H1 (cell line): Measurements from ENCODE around the gene IFT122. TPM values are rescaled to one million over a fixed set of nuclear protein-coding genes. Genes with fewer than 3 reads are reported as not detected.

Experiments
- CTCF ChIA-PET: fragments of 300-600 bp; sonication (Branson Sonifier 250); formaldehyde crosslinking; loops from one replicate; lab custom pipeline; 2021; ENCODE audit not compliant: partially characterized antibody; lab: Charles Lee
- POLR2A ChIA-PET: fragments of 300-600 bp; sonication (Branson Sonifier 250); formaldehyde crosslinking; loops from one replicate; lab custom pipeline; 2021; ENCODE audit warnings: inconsistent platforms; ENCODE audit not compliant: partially characterized antibody; lab: Charles Lee
- DNase-seq, 2 experiments: peaks; one replicate each; pipeline versions ENCODE4 v3.0.0 to v3.0.0-alpha.2; 2010 to 2022; ENCODE audit warnings: low spot score in 2 of 2, low read depth in 1 of 2, mixed read lengths in 1 of 2
- FAIRE-seq: peaks from 2 replicates; lab custom pipeline; 2011; peaks lifted over from hg19 to GRCh38; lab: Jason Lieb, UNC
- H2AFZ ChIP-seq: 2 replicates; pipeline ENCODE4 v1.8.1; 2012; ENCODE audit warnings: low read length, inconsistent platforms
- H2AK5ac ChIP-seq: 2 replicates; pipeline ENCODE4 v1.6.1; 2013; ENCODE audit warnings: low read depth, low read length
- H2BK120ac ChIP-seq: replicated peaks from 2 replicates; pipeline ENCODE3; 2013; ENCODE audit warnings: low read depth, low read length, inconsistent platforms
- H2BK12ac ChIP-seq: 2 replicates; pipeline ENCODE4 v1.6.1; 2013; ENCODE audit warnings: low read depth, low read length
- H2BK15ac ChIP-seq: 2 replicates; pipeline ENCODE4 v1.6.1; 2013; ENCODE audit warnings: low read length
- H2BK20ac ChIP-seq: 2 replicates; pipeline ENCODE4 v1.6.1; 2013; ENCODE audit warnings: low read length
- H2BK5ac ChIP-seq: 2 replicates; pipeline ENCODE4 v1.6.1; 2013; ENCODE audit warnings: low read depth, low read length
- H3K14ac ChIP-seq: 2 replicates; pipeline ENCODE4 v1.6.1; 2013; ENCODE audit warnings: inconsistent platforms; ENCODE audit not compliant: insufficient read length
- H3K18ac ChIP-seq: 2 replicates; pipeline ENCODE4 v1.6.1; 2013; ENCODE audit warnings: low read length; ENCODE audit errors: extremely low read depth
- H3K23ac ChIP-seq: 2 replicates; pipeline ENCODE4 v1.6.1; 2013; ENCODE audit warnings: inconsistent platforms; ENCODE audit not compliant: insufficient read length
- H3K23me2 ChIP-seq: 2 replicates; pipeline ENCODE4 v1.6.1; 2013; ENCODE audit warnings: low read depth, low read length
- H3K27ac ChIP-seq: 2 replicates; pipeline ENCODE4 v1.6.1; 2011; ENCODE audit warnings: low read depth, low read length, inconsistent platforms
- H3K27me3 ChIP-seq, 4 experiments: replicated peaks in 1 of 4; 1 replicate in 1 of 4; 2 replicates in 3 of 4; pipeline versions ENCODE4 v1.6.1 to v1.8.1; 2011 to 2013; ENCODE audit warnings: low read length in 3 of 4, mild to moderate bottlenecking in 3 of 4, inconsistent platforms in 2 of 4, mixed read lengths in 2 of 4, moderate library complexity in 1 of 4; ENCODE audit not compliant: control insufficient read depth in 3 of 4, insufficient read depth in 3 of 4; ENCODE audit errors: extremely low read depth in 1 of 4
- H3K36me3 ChIP-seq, 4 experiments: 2 replicates each; pipeline versions ENCODE4 v1.6.1 to v1.8.1; 2011 to 2013; ENCODE audit warnings: mild to moderate bottlenecking in 4 of 4, low read length in 3 of 4, moderate library complexity in 2 of 4, control low read depth in 1 of 4, inconsistent platforms in 1 of 4; ENCODE audit not compliant: insufficient read depth in 4 of 4, control insufficient read depth in 2 of 4
- H3K4ac ChIP-seq: replicated peaks from 2 replicates; pipeline ENCODE3; 2013; ENCODE audit warnings: low read length, low read depth, mixed read lengths, inconsistent platforms; ENCODE audit not compliant: insufficient read length
- H3K4me1 ChIP-seq, 4 experiments: replicated peaks in 1 of 4; 1 replicate in 1 of 4; 2 replicates in 3 of 4; pipeline versions ENCODE4 v1.6.1 to v1.8.1; 2011 to 2013; ENCODE audit warnings: low read length in 3 of 4, inconsistent platforms in 2 of 4, mixed read lengths in 1 of 4; ENCODE audit not compliant: insufficient read depth in 4 of 4, control insufficient read depth in 3 of 4
- H3K4me2 ChIP-seq, 2 experiments: 2 replicates each; pipeline versions ENCODE4 v1.6.1 to v1.8.1; 2011 to 2013; ENCODE audit warnings: low read depth in 2 of 2, low read length in 2 of 2, control low read depth in 1 of 2, inconsistent platforms in 1 of 2, mild to moderate bottlenecking in 1 of 2; ENCODE audit not compliant: insufficient read depth in 1 of 2
- H3K4me3 ChIP-seq, 4 experiments: fragments of 200-600, 300-600 bp in 1 of 4; sonication (generic), shearing (Covaris generic), sonication (Bioruptor Twin) in 1 of 4; 2 replicates each; pipeline versions ENCODE4 v1.5.1 to v1.8.1; 2011 to 2016; ENCODE audit warnings: low read length in 4 of 4, low read depth in 3 of 4, control low read depth in 2 of 4, inconsistent platforms in 2 of 4, mild to moderate bottlenecking in 2 of 4, mixed read lengths in 1 of 4, moderate library complexity in 1 of 4; ENCODE audit not compliant: insufficient read depth in 2 of 4; ENCODE audit errors: extremely low read depth in 1 of 4
- H3K56ac ChIP-seq: replicated peaks from 2 replicates; pipeline ENCODE3; 2013; ENCODE audit warnings: low read depth, mild to moderate bottlenecking, mixed read lengths, low read length, inconsistent platforms; ENCODE audit not compliant: insufficient read length
- H3K79me1 ChIP-seq: 2 replicates; pipeline ENCODE4 v1.6.1; 2013; ENCODE audit warnings: low read depth, low read length, control low read depth
- H3K79me2 ChIP-seq, 2 experiments: 2 replicates each; pipeline versions ENCODE4 v1.6.1 to v1.8.1; 2012 to 2013; ENCODE audit warnings: low read length in 2 of 2, mild to moderate bottlenecking in 2 of 2, inconsistent platforms in 1 of 2; ENCODE audit not compliant: insufficient read depth in 2 of 2, control insufficient read depth in 1 of 2
- H3K9ac ChIP-seq, 4 experiments: replicated peaks in 1 of 4; 1 replicate in 1 of 4; 2 replicates in 3 of 4; pipeline versions ENCODE4 v1.6.1 to v1.8.1; 2011 to 2013; ENCODE audit warnings: low read depth in 3 of 4, low read length in 3 of 4, control low read depth in 2 of 4, mild to moderate bottlenecking in 2 of 4, moderate library complexity in 2 of 4, inconsistent platforms in 1 of 4; ENCODE audit errors: extremely low read depth in 1 of 4
- H3K9me3 ChIP-seq, 2 experiments: 2 replicates each; pipeline versions ENCODE4 v1.6.1 to v1.8.1; 2012 to 2013; ENCODE audit warnings: mild to moderate bottlenecking in 2 of 2, moderate library complexity in 2 of 2, control low read depth in 1 of 2, inconsistent platforms in 1 of 2, low read depth in 1 of 2, low read length in 1 of 2, mixed read lengths in 1 of 2; ENCODE audit not compliant: insufficient read depth in 2 of 2
- H4K20me1 ChIP-seq, 2 experiments: replicated peaks in 1 of 2; 2 replicates each; pipeline versions ENCODE3 to v1.8.1; 2011 to 2013; ENCODE audit warnings: inconsistent platforms in 2 of 2, low read length in 2 of 2, mild to moderate bottlenecking in 1 of 2; ENCODE audit not compliant: insufficient read depth in 2 of 2, control insufficient read depth in 1 of 2
- H4K5ac ChIP-seq: 2 replicates; pipeline ENCODE4 v1.6.1; 2013; ENCODE audit warnings: low read length, low read depth, mixed read lengths, inconsistent platforms; ENCODE audit not compliant: insufficient read length
- H4K8ac ChIP-seq: 2 replicates; pipeline ENCODE4 v1.8.0; 2013; ENCODE audit warnings: mild to moderate bottlenecking, moderate library complexity, low read length, inconsistent platforms; ENCODE audit not compliant: insufficient read depth; ENCODE audit errors: extremely low read depth
- H4K91ac ChIP-seq: replicated peaks from 2 replicates; pipeline ENCODE3; 2013; ENCODE audit warnings: low read length, mixed read lengths, inconsistent platforms; ENCODE audit not compliant: insufficient read length
- EGR1 ChIP-seq: IDR thresholded peaks from 2 replicates; pipeline ENCODE4 v1.6.1; 2011; ENCODE audit warnings: low read depth, low read length, borderline replicate concordance
- EP300 ChIP-seq, 2 experiments: IDR thresholded peaks; 1 replicate in 1 of 2; 2 replicates in 1 of 2; pipeline ENCODE4 v1.6.1; 2011 to 2012; ENCODE audit warnings: low read depth in 2 of 2, low read length in 2 of 2, mild to moderate bottlenecking in 2 of 2, borderline replicate concordance in 1 of 2, inconsistent platforms in 1 of 2, moderate library complexity in 1 of 2
- RBBP5 ChIP-seq: IDR thresholded peaks from 2 replicates; pipeline ENCODE4 v1.7.1; 2012; ENCODE audit warnings: low read depth, mild to moderate bottlenecking, inconsistent platforms, low read length, moderate library complexity, borderline replicate concordance
- WGBS, 2 experiments: shearing (Covaris generic) in 1 of 2; methylation state at CpG; one replicate each; pipeline versions ENCODE4 v1.1.6 to v1.1.7; 2013 to 2015; ENCODE audit warnings: low lambda C conversion rate in 2 of 2, mixed read lengths in 2 of 2, inconsistent platforms in 1 of 2, low coverage in 1 of 2, missing lambda C conversion rate in 1 of 2; ENCODE audit not compliant: insufficient replicate concordance in 2 of 2, insufficient coverage in 1 of 2, insufficient read length in 1 of 2; ENCODE audit errors: extremely low coverage in 1 of 2, missing lambda C conversion rate in 1 of 2; 5-methylcytosine and 5-hydroxymethylcytosine counted together
- polyA plus RNA-seq, 7 experiments: library from polyadenylated mRNA; depleted of rRNA in 3 of 7; stranded (reverse) in 5 of 7; unstranded in 2 of 7; fragments of >200 nt in 5 of 7; fragments of 200-250 nt in 2 of 7; gene quantifications; 1 replicate in 5 of 7; 2 replicates in 1 of 7; 4 replicates in 1 of 7; pipeline versions ENCODE4 v1.2.1 to v1.2.3, GENCODE V29; 2011 to 2013; ENCODE audit warnings: missing spikeins in 2 of 7, mixed read lengths in 2 of 7
- total RNA-seq: library from RNA; stranded (reverse); fragmentation: NEBNext Ultra II Directional; extraction: Animal tissue kit (Norgen Biotek cat#: 25700); gene quantifications from 2 replicates; pipeline ENCODE4 v1.2.1, GENCODE V29; 2021
- TF ChIP-seq, protein P1 (sequence below): IDR thresholded peaks from 2 replicates; pipeline ENCODE4 v1.6.1; 2012; ENCODE audit warnings: inconsistent platforms

The IFT122 gene
- total and polyA plus RNA-seq, 2 of the 8 experiments (the other 6 are each of a cell fraction or from before 2014, with no cell fraction given), result 23.7 to 25.1 TPM

DNA sequence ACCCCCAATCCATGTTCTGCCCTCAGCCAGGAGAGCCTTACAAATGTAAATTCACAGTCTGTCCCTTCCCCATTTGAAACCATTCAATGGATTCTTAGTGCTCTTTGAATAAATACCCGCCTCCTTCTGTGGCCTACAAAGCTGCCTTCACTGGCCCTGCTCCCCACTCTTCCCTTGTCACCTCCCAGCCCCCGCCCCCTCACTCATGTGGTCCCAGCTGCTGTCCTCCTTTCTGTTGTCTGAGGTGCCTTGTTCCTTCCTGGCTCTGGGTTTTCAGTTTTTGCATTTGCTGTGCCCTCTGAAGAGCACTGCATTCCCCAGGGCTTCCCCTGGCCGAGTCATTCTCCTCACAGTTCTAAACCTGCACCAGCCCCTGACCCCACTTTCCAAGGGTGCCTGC, 14.8 kb upstream of the IFT122 start:
- CTCF ChIA-PET, result interaction anchor here (0.9 to 3.1 kb wide), 2 partner anchors 9 to 42 kb away, joined by 4 to 11 read pairs; no protein-coding TSS in a partner anchor
- FAIRE-seq, result no peak
- Histone ChIP-seq H3K4me1 (peaks cover 7 to 31% (median 15%) of the 10 kb centered on the region in 4 experiments), H4K20me1 (peaks cover 0 to 1% of the 10 kb centered on the region in 2 experiments), H3K4me3 (0 out of 8 replicates have a peak overlapping the region, but pooled peaks of 1 of the 4 experiments have one; percentile 14), H3K56ac (no peak overlapping the region), H3K23me2 (peaks cover 3% of the 10 kb centered on the region), H3K79me2 (no peaks in the 10 kb centered on the region), H3K4ac (no peak overlapping the region), H2AFZ (no peak overlapping the region), H2BK5ac (peak overlapping the region; percentile 73; the same call in 1 of the 2 replicates), H3K23ac (no peak overlapping the region), H3K36me3 (0 out of 8 replicates have a peak, but pooled peaks cover 0 to 2% (median 0%) of the 10 kb centered on the region in 4 experiments), H4K91ac (no peak overlapping the region), H3K9ac (no peak overlapping the region), H4K5ac (peak overlapping the region; percentile 6), H2AK5ac (no peak overlapping the region)
- DNase-seq, result no peak
- 56% methylated on average over 3 of the region's 3 CpGs; no CpG with 5 or more reads in 1 of the 2 experiments for WGBS, 2 experiments
- peak; percentile 71; the same call in 1 of the 2 replicates for TF ChIP-seq EGR1
- TF ChIP-seq, protein P1, sequence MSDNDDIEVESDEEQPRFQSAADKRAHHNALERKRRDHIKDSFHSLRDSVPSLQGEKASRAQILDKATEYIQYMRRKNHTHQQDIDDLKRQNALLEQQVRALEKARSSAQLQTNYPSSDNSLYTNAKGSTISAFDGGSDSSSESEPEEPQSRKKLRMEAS, result no peak
- no peak for TF ChIP-seq EP300 (IDR thresholded peaks at IDR 0.05; ENCODE audit: borderline replicate concordance in 1 of 2, low read depth in 2 of 2, low read length in 2 of 2)
- TF ChIP-seq RBBP5, result no peak
- TF ChIP-seq, all 59 proteins: peak for 1
- H3K27me3 ChIP-seq, result peaks cover 0 to 10% (median 8%) of the 10 kb centered on the region in 4 experiments; a peak in 5 of 7 replicates
- 0 out of 2 replicates have a peak overlapping the region, but pooled peaks have one; percentile 31 for H2BK15ac ChIP-seq
- H3K27ac ChIP-seq, result no peak overlapping the region
- POLR2A ChIA-PET, result interaction anchor here (0.9 to 1.9 kb wide), 9 partner anchors 17 to 118 kb away, joined by 3 to 7 read pairs (median 4); a partner anchor contains a TSS
- peak overlapping the region; percentile 95 for H3K18ac ChIP-seq
- H3K79me1 ChIP-seq, result no peaks in the 10 kb centered on the region
- H2BK20ac ChIP-seq, result no peak overlapping the region; the same call in 1 of the 2 replicates
- H3K4me2 ChIP-seq, result peak overlapping the region; percentile 43 to 45
- no peak overlapping the region for H2BK120ac ChIP-seq
- H4K8ac ChIP-seq, result peak overlapping the region; percentile 4; the same call in 1 of the 2 replicates
- peak overlapping the region; percentile 87; the same call in 1 of the 2 replicates for H2BK12ac ChIP-seq
- H3K14ac ChIP-seq, result no peak overlapping the region
- H3K9me3 ChIP-seq, result no peaks in the 10 kb centered on the region
